Measurements from ENCODE around the gene SCFD1.
A peak's percentile ranks its signal among the peaks of the same experiment; 100 is the strongest.
"Not testable (repeated sequence)": the region's sequence is repeated elsewhere in the genome, so short reads cannot be mapped to it uniquely, and the experiment has no call there.

SCFD1 gene

GRCh38 chr14:30621940-30622830 lies at the start of gene SCFD1:
TSS of gene SCFD1 (plus strand) at chr14:30622319. CDS start at chr14:30622339, 20 bp downstream.
- DNase-seq = peak; percentile 96

DNA sequence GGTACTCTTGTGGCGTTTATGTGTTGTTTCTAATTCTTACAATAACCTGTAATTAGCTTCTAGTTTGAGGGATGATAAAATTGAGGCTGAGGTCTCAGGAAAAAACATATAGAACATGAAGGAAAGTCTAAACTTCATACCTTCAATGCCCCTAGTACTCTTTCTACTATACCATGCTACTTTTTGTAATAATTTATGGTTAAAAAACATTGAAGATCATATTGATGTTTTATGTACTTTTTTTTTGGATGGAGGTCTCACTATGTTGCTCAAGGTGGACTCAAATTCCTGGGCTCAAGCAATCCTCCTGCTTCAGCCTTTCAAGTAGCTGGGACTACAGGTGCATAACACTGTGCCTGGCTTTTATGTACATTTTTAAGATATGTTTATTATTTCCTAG lies 49.3 kb upstream of the SCFD1 start:
- DNase-seq = no peak

- DNase-seq = no peak
Measured at GRCh38 chr14:30573226-30573814, 48.8 kb upstream of the SCFD1 start.

DNA sequence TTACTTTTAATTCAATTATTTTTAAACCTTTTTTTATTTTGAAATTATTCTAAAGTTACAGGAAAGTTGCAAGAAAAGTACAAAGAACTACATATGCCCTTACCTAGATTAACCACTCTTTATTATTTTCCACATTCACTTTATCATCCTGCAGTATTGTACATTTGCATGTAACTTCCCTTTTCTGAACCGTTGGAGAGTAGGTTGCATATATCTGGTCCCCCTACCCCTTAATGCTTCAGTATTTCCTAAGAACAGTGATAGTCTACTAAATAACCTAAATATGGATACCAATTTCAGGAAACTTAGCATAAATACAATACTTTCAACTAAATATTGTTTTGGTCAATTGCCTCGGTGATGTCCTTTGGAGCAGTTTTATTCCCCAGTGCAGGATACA lies 48.2 kb upstream of the SCFD1 start:
- no peak for DNase-seq

GRCh38 chr14:30574777-30575176 lies 47.3 kb upstream of the SCFD1 start:
- not testable (repeated sequence) for DNase-seq

GRCh38 chr14:30576333-30576732 lies 45.8 kb upstream of the SCFD1 start:
- not testable (repeated sequence) for DNase-seq

GRCh38 chr14:30580616-30581282 lies 41.4 kb upstream of the SCFD1 start:
- no peak for DNase-seq

DNA sequence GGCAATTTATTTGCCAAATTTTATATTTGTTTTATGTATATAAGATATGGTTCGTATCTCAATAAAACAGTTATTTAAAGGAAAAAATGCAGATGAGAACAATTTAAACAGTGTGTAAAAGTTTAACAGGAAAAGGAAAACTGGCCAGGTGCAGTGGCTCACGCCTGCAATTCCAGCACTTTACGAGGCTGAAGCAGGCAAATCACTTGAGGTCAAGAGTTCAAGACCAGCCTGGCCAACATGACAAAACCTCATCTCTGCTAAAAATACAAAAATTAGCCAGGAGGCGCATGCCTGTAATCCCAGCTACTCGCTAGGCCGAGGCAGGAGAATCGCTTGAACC lies 40.9 kb upstream of the SCFD1 start:
- DNase-seq = no peak

- DNase-seq = no peak
Measured at GRCh38 chr14:30582376-30582775, 39.7 kb upstream of the SCFD1 start.

DNA sequence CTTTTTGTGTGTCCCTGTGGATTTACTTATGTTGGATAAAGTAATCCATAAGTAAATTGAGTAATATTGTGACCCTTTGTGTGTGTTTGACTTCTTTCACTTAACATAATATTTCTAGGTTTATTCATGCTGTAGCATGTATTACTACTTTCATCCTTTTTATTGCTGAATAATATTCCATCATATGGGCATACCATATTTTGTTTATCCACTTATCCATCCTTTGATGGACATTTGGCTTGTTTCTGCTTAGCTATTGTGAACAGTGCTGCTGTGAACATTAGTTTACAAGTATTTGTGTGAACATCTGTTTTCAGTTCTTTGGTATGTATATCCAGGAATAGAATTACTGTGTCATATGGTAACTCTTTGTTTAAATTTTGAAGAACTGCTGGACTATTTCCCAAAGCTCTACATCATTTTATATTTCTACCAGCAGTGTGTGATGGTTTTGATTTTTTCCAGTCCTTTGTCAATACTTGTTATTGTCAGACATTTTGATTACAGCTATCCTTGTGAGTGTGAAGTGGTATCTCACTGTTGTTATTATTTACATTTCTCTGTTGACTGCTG lies 38.0 kb upstream of the SCFD1 start:
- DNase-seq = no peak

DNA sequence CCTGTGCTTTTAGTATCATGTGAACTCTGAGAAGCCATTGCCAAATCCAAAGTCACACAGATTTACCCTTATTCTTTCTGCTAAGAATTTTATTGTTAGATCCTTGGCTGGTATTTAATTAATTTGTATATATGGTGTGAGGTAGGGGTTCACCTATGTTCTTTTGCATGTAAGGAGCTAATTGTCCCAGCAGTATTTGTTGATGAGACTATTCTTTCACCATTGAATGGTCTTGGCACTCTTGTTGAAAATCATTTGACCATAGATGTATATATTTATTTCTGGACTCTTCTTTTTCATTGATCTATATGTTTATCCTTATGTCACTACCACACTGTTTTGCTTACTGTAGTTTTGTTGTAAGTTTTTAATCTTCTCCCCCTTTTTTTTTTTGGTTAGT lies 36.9 kb upstream of the SCFD1 start:
- DNase-seq = no peak

DNA sequence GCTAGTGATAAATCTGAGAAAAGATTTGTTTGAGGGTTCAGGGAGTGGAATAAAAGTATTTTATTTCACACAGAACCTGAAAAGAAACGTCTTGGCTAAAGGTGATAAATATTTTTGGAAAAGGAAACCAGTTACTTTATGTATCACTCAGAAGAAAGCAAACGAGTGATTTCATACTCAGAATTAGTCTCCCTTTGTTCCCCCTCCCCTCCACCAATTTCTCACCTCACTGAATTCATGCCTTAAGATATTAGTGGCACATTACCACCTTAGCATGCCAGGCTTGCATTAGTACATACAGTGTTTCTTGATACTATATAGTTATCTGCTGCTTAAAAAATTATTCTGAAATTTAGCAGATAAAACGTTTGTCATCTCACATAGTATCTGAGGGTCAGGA lies 35.0 kb upstream of the SCFD1 start:
- no peak for DNase-seq

- no peak for DNase-seq
Measured at GRCh38 chr14:30588873-30589272, 33.2 kb upstream of the SCFD1 start.

GRCh38 chr14:30596935-30597334 lies 25.2 kb upstream of the SCFD1 start:
- DNase-seq = no peak

DNA sequence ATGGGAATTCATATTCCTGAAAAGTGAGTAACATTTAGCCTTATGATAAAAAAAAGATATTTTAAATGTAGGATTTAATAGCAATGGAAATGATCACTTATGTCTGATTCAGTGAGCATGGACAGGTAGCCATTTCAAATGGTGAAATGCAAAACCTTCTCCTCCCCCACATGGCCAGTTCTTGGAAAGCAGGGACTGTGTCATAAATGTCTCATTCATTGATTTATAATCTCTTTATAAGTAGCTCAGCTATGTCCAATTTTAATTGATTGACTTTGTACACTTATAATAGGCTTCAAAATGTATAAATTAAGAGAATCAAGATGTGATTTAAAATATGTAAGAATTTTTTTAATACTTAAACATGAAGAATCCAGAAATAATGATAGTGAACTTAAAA lies 24.6 kb upstream of the SCFD1 start:
- no peak for DNase-seq

- DNase-seq = no peak
Measured at GRCh38 chr14:30600922-30601918, 20.9 kb upstream of the SCFD1 start.

GRCh38 chr14:30603402-30603801 lies 18.7 kb upstream of the SCFD1 start:
- DNase-seq = no peak

- DNase-seq = not testable (repeated sequence)
Measured at GRCh38 chr14:30604696-30605095, 17.4 kb upstream of the SCFD1 start.

DNA sequence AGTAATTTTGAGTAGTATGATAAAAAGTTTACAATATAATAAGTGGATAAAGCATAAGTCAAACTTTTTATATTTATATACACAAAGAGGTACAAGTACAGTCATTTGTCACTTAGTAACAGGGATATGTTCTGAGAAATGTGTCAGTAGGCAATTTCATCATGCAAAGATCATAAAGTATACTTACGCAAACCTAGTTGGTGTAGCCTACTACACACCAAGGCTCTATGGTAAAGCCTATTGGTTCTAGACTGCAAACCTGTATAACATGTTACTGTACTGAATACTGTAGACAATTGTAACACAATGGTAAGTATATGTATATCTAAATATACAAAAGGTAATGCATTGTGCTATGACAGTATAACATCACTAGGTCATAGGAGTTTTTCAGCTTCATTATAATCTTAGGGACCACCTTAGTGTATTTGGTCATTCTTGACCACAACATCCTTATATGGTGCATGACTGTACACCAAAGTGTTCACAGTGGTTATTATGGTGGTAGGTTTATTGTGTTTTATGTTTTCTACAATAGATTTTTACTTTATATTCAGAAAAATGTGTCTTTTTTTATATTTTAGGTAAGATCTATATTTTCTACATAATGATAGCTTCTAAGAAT lies 14.9 kb upstream of the SCFD1 start:
- no peak for DNase-seq

- no peak for DNase-seq
Measured at GRCh38 chr14:30608533-30609006, 13.5 kb upstream of the SCFD1 start.

- DNase-seq = no peak
Measured at GRCh38 chr14:30610787-30611343, 11.3 kb upstream of the SCFD1 start.

All from activated CD4-positive, alpha-beta T cell treated with anti-CD3 and anti-CD28 coated beads for 48 hours (primary cell).